Measurements from ENCODE around the gene NKD1. TPM values are rescaled to one million over a fixed set of nuclear protein-coding genes. Genes with fewer than 3 reads are reported as not detected.

Gene NKD1
- total RNA-seq, 1 donor from 2014 or later = under 0.01 TPM

DNA sequence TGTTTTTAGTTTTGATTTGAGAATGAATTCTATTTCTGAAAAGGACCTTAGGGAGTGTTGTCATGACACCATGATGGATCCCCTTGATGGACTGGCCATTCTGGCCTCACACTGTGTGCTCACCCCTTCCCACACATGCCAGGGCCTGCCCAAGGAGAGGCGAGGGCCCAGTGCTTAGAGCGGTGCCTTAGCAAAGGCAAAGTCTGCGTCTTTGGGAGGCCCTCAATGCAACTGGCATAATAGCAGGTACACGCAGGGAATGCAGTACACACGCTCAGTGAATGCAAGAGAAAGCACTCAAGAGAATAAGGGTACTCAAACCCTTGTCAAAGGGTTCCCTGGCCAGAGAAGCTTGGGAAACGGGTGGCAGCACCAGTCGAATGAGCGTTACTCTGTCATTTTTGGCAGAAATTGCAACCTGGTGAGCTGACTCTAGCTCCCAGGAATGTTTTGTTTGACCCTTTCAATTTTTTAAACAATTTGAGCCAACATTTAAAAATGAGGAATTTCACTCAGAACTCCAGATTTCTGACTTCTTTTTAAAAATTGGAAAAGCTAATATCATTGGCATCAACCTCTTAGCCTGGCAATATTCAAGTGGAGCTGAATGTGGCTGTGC, 32.1 kb downstream of the NKD1 start:
- DNase-seq (ENCODE audit: low read depth) = no peak

GRCh38 chr16:50581845-50582244, 33.6 kb downstream of the NKD1 start:
- DNase-seq (ENCODE audit: low read depth) = no peak

- DNase-seq (ENCODE audit: low read depth) = no peak
Observed at GRCh38 chr16:50583211-50583610, 35.0 kb downstream of the NKD1 start.

DNA sequence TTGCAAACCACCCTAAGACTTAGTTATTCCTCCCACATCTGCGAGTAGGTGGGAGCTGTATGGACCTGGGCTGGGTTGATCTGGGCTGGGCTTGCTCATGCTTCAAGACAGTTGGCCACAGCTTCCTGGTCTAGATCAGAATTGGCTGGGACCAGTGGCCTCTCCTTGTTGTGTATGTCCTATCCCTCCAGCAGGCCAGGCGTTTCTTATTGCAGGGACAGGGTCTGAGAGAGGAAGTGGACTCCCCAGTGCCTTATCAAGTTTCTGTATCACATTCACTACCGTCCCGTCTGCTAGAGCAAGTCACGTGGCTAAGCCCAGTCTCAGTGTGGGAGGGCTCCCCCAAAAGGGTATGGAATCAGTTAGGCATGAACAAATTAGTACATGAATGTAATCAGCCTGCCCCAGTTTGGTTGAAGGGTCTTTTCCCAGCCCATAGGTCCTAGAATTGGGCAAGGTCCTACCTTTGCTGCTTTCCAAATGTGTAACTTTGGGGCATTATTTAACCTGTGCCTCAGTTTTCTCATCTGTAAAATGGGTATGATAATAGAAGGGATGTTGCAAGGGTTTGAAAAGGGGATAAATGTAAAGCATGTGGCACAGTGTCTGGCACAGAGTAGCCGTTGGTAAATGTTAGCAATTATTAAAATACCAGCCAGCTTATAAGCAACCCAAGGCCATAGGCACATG, 36.0 kb downstream of the NKD1 start:
- DNase-seq (ENCODE audit: low read depth) = no peak

GRCh38 chr16:50585331-50585776, 37.2 kb downstream of the NKD1 start:
- DNase-seq (ENCODE audit: low read depth) = no peak

- DNase-seq (ENCODE audit: low read depth) = no peak
Observed at GRCh38 chr16:50587543-50587942, 39.3 kb downstream of the NKD1 start.

DNA sequence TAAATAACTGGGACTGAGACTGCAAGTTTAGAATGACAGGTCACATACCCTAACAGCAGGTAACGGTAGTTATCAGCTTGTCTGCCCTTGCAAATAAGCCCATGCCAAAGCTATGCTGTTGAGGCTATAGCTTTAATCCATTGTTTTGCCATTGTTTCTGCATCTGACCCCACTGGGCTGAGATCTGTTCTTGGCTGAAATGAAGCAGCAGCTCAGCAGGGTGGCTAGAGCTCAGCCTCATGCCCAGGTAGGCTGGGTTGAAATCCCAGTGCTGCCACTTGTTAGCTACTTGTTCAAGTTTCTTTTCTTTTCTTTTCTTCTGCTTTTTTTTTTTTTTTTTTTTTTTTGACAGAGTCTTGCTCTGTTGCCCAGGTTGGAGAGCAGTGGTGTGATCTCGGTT, 40.1 kb downstream of the NKD1 start:
- no peak for DNase-seq (ENCODE audit: low read depth)

DNA sequence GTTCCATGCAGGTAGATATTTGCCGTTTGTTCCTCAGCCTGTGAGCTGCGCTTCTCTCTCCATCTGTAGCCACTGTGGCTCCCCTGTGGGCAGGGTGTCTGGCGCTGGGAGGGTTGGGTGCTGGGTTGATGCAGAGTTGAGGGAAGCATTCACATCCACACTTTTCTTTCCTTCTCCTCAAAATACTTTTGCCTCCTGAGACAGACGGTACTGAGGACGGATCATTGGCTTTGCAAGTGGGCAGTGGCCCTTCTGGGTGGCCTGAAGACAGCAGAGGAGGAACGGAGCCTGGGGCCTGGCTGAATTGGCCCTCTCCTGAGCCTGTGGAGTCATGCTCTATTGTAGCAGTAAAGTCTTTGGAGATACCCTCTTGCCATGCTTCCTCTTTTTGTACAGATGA, 43.0 kb downstream of the NKD1 start:
- DNase-seq (ENCODE audit: low read depth) = no peak

GRCh38 chr16:50591800-50592771, 43.9 kb downstream of the NKD1 start:
- no peak for DNase-seq (ENCODE audit: low read depth)

DNA sequence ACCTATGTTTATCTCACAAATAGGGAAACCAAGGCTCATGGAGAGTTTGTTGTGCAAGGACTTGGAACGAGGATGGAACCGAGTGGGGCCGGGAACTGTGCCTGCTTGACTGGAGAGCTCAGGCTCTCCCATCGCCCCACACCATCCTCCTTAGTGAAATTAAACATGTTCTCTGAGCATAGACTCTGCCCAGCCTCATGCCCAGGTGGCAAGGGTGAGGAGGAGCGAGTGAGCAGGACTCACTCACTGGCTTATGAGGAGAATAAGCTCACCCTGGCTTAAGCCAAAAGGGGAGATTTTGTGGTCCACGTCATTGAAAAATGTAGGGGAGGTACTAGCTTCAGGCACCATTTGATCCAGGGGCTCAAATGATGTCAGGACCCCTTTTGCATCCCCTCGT, 44.8 kb downstream of the NKD1 start:
- no peak for DNase-seq (ENCODE audit: low read depth)

GRCh38 chr16:50593410-50594150, 45.4 kb downstream of the NKD1 start:
- DNase-seq (ENCODE audit: low read depth) = no peak

GRCh38 chr16:50594308-50595260, 46.4 kb downstream of the NKD1 start:
- DNase-seq (ENCODE audit: low read depth) = peak; percentile 2

DNA sequence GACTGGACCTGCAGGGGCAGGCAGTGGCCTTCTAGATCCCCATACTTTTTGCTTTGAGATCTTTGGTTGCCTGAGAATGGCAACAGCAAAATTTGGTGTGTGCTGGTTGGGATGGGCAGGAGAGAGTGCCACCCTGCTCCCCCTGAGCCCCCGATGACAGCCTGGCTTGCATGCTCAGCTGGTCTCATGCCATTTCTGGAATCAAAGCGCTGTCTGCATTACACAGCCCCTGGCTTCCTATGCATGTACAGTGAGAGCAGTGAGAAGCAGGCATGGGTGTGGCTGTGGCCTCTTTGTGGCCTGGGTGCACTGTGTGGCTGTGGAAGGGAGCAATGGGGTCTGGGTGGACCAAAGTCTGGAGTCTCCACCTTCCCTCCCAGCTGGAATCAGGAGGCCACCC, 47.7 kb downstream of the NKD1 start:
- no peak for DNase-seq (ENCODE audit: low read depth)

GRCh38 chr16:50596762-50597450, 48.7 kb downstream of the NKD1 start:
- DNase-seq (ENCODE audit: low read depth) = no peak

GRCh38 chr16:50597563-50598255, 49.5 kb downstream of the NKD1 start:
- DNase-seq (ENCODE audit: low read depth) = no peak

DNA sequence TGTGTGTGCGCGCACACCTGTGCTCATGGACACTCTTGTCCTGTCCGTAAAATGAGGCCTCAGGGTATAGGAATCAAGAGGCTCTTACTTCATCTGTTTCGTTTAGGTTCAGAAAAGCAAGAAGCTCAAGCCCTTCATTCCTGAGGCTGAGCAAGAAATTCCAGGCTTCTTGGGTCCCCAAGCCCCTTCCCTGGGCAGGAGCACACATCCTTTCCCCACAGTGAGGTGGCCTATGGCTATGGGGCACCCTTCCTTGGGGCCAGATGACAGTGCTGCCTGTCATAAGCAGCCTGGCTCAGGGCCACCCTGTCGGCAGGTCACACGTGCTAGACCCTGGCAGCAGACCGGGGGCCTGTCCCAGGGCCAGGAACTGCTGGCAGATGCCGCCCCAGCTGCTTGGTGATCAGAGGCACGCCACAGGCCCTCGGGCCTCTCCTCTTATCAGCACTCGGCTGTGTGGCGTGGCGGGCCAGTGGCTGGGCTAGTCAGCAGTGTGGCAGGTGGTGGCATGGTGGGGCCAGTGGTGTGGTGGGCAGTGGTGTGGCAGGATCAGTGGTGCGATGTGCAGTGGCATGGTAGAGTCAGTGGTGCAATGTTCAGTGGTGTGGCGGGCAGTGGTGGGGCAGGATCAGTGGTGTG, 50.2 kb downstream of the NKD1 start:
- DNase-seq (ENCODE audit: low read depth) = no peak

- DNase-seq (ENCODE audit: low read depth) = no peak
Observed at GRCh38 chr16:50598936-50599361, 50.8 kb downstream of the NKD1 start.

- DNase-seq (ENCODE audit: low read depth) = no peak
Observed at GRCh38 chr16:50599494-50599893, 51.3 kb downstream of the NKD1 start.

Data from renal cortical epithelial cell (primary cell).